Astrocyte (in vitro differentiated cells and primary cell): ENCODE measurements around the gene MDM1. TPM values are rescaled to one million over a fixed set of nuclear protein-coding genes. Genes with fewer than 3 reads are reported as not detected.

Source experiments
- DNase-seq: peaks from one replicate; pipeline ENCODE4 v3.0.0-alpha.2; 2010; ENCODE audit warnings: low read depth
- FAIRE-seq: peaks from 2 replicates; lab custom pipeline; 2011; peaks lifted over from hg19 to GRCh38; lab: Jason Lieb, UNC
- H2AFZ ChIP-seq: 2 replicates; pipeline ENCODE4 v1.6.0; 2012; ENCODE audit warnings: low read depth, low read length, inconsistent platforms
- H3K27ac ChIP-seq: 2 replicates; pipeline ENCODE4 v1.5.1; 2011; ENCODE audit warnings: low read depth, low read length, inconsistent platforms
- H3K27me3 ChIP-seq: 2 replicates; pipeline ENCODE4 v1.6.0; 2011; ENCODE audit warnings: low read length, inconsistent platforms; ENCODE audit not compliant: insufficient read depth
- H3K36me3 ChIP-seq: 2 replicates; pipeline ENCODE4 v1.5.1; 2011; ENCODE audit warnings: low read length, inconsistent platforms; ENCODE audit not compliant: insufficient read depth
- H3K4me1 ChIP-seq: 2 replicates; pipeline ENCODE4 v1.5.1; 2011; ENCODE audit warnings: low read length, inconsistent platforms; ENCODE audit not compliant: insufficient read depth
- H3K4me2 ChIP-seq: 2 replicates; pipeline ENCODE4 v1.6.0; 2012; ENCODE audit warnings: low read length, inconsistent platforms
- H3K4me3 ChIP-seq: 2 replicates; pipeline ENCODE4 v1.5.1; 2011; ENCODE audit warnings: low read depth, mild to moderate bottlenecking, low read length, inconsistent platforms; ENCODE audit not compliant: insufficient read depth
- H3K79me2 ChIP-seq: 2 replicates; pipeline ENCODE4 v1.6.0; 2012; ENCODE audit warnings: mild to moderate bottlenecking, low read length, inconsistent platforms; ENCODE audit not compliant: insufficient read depth
- H3K9ac ChIP-seq: 2 replicates; pipeline ENCODE4 v1.6.0; 2012; ENCODE audit warnings: mild to moderate bottlenecking, low read length, inconsistent platforms
- H3K9me3 ChIP-seq: 2 replicates; pipeline ENCODE4 v1.5.1; 2012; ENCODE audit warnings: low read depth, mild to moderate bottlenecking, low read length, inconsistent platforms; ENCODE audit not compliant: insufficient read depth
- H4K20me1 ChIP-seq: 2 replicates; pipeline ENCODE4 v1.6.0; 2012; ENCODE audit warnings: low read length, inconsistent platforms; ENCODE audit not compliant: insufficient read depth
- H3K27ac Mint-ChIP-seq: one replicate; pipeline ENCODE4 v1.8.0; 2021; ENCODE audit warnings: mild to moderate bottlenecking, mixed read lengths; ENCODE audit not compliant: unreplicated experiment
- H3K27me3 Mint-ChIP-seq: one replicate; pipeline ENCODE4 v1.8.0; 2021; ENCODE audit warnings: low read depth, mixed read lengths; ENCODE audit not compliant: unreplicated experiment
- H3K36me3 Mint-ChIP-seq: one replicate; pipeline ENCODE4 v1.8.0; 2021; ENCODE audit warnings: low read depth, mixed read lengths; ENCODE audit not compliant: unreplicated experiment
- H3K4me1 Mint-ChIP-seq: one replicate; pipeline ENCODE4 v1.8.0; 2021; ENCODE audit warnings: low read depth, mixed read lengths; ENCODE audit not compliant: unreplicated experiment
- H3K4me3 Mint-ChIP-seq: one replicate; pipeline ENCODE4 v1.8.0; 2021; ENCODE audit warnings: mild to moderate bottlenecking, moderate library complexity, mixed read lengths; ENCODE audit not compliant: unreplicated experiment
- H3K9me3 Mint-ChIP-seq: one replicate; pipeline ENCODE4 v1.8.0; 2021; ENCODE audit warnings: mild to moderate bottlenecking, mixed read lengths; ENCODE audit not compliant: unreplicated experiment
- EZH2 ChIP-seq: IDR thresholded peaks from 2 replicates; pipeline ENCODE4 v1.6.1; 2012; ENCODE audit warnings: mild to moderate bottlenecking, low read length, inconsistent platforms; ENCODE audit not compliant: insufficient read depth
- total RNA-seq: library from RNA; stranded (reverse); gene quantifications from 2 replicates; pipeline ENCODE4 v1.2.1, GENCODE V29; 2021
- TF ChIP-seq, protein P1 (sequence below): IDR thresholded peaks from 2 replicates; pipeline ENCODE4 v1.5.1; 2011; ENCODE audit warnings: low read depth, mild to moderate bottlenecking, inconsistent platforms, low read length, moderate library complexity; ENCODE audit not compliant: insufficient read depth

MDM1 gene
- total RNA-seq, 1 donor from 2014 or later = 10.8 TPM

DNA sequence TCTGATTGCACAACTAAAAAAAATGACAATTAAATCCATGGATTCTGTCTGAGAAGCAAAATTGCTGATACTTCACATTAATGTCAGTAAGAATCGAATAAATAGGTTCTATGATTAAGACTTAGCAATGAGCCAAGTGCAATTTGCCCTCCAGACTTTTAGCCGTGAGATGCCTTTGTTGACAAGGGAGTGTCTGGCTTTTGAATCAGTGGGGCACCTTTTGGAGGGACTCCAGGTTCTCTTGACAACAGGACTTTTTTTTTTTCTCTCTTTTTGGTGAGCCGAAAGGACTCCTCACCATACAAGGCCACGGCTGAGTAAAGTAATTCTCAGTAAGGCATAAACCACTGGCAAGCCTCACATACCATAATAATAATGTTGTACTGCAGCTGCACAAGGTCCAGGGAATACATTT lies 4.7 kb upstream of the MDM1 start:
- H3K79me2 ChIP-seq = no peaks in the 10 kb centered on the region
- no peaks in the 10 kb centered on the region for H3K27me3 Mint-ChIP-seq
- FAIRE-seq (no peak), DNase-seq (no peak)
- TF ChIP-seq, protein P1, sequence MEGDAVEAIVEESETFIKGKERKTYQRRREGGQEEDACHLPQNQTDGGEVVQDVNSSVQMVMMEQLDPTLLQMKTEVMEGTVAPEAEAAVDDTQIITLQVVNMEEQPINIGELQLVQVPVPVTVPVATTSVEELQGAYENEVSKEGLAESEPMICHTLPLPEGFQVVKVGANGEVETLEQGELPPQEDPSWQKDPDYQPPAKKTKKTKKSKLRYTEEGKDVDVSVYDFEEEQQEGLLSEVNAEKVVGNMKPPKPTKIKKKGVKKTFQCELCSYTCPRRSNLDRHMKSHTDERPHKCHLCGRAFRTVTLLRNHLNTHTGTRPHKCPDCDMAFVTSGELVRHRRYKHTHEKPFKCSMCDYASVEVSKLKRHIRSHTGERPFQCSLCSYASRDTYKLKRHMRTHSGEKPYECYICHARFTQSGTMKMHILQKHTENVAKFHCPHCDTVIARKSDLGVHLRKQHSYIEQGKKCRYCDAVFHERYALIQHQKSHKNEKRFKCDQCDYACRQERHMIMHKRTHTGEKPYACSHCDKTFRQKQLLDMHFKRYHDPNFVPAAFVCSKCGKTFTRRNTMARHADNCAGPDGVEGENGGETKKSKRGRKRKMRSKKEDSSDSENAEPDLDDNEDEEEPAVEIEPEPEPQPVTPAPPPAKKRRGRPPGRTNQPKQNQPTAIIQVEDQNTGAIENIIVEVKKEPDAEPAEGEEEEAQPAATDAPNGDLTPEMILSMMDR = no peak
- no peak for TF ChIP-seq EZH2
- no peak overlapping the region for H3K4me3 ChIP-seq
- H3K4me1 ChIP-seq = peaks cover 7% of the 10 kb centered on the region
- H3K4me1 Mint-ChIP-seq = peaks cover 8% of the 10 kb centered on the region
- H3K9ac ChIP-seq = no peak overlapping the region
- no peaks in the 10 kb centered on the region for H3K9me3 Mint-ChIP-seq
- no peak overlapping the region for H3K4me3 Mint-ChIP-seq
- H3K27ac Mint-ChIP-seq = no peak overlapping the region
- no peak overlapping the region for H3K4me2 ChIP-seq
- H4K20me1 ChIP-seq = no peaks in the 10 kb centered on the region
- no peaks in the 10 kb centered on the region for H3K9me3 ChIP-seq
- no peak overlapping the region for H3K27ac ChIP-seq
- H2AFZ ChIP-seq = no peak overlapping the region
- H3K36me3 Mint-ChIP-seq = no peaks in the 10 kb centered on the region
- peaks cover 2% of the 10 kb centered on the region for H3K27me3 ChIP-seq
- no peaks in the 10 kb centered on the region for H3K36me3 ChIP-seq

DNA sequence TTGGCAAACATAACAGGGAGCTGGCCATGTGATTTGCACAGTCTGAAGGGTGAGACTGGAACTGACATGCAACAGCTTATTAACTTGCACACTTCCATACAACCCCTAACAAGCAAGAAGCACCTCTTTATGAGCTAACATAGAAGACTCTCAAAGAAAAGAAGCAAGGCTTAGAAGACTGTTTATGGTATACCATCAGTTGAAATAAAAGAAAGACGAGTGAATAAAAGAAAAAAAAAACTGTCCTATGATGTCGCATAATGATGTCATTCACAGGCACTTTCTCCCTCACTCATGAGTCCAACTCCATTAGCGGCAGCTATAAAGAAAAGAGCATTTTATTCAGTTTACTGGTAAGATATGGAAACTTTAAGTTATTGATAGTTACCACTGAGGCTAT lies 3.3 kb upstream of the MDM1 start:
- no peak overlapping the region for H2AFZ ChIP-seq
- FAIRE-seq (no peak), DNase-seq (no peak)
- no peak overlapping the region for H3K4me2 ChIP-seq
- H3K9me3 Mint-ChIP-seq = no peaks in the 10 kb centered on the region
- H3K79me2 ChIP-seq = no peaks in the 10 kb centered on the region
- H4K20me1 ChIP-seq = no peaks in the 10 kb centered on the region
- H3K9ac ChIP-seq = no peak overlapping the region
- H3K27ac Mint-ChIP-seq = no peak overlapping the region
- no peak overlapping the region for H3K4me3 Mint-ChIP-seq
- H3K27me3 Mint-ChIP-seq = no peaks in the 10 kb centered on the region
- TF ChIP-seq EZH2 = no peak
- TF ChIP-seq, protein P1 = no peak
- H3K4me1 Mint-ChIP-seq = peaks cover 9% of the 10 kb centered on the region
- H3K36me3 Mint-ChIP-seq = no peaks in the 10 kb centered on the region
- no peaks in the 10 kb centered on the region for H3K9me3 ChIP-seq
- no peak overlapping the region for H3K27ac ChIP-seq
- H3K4me1 ChIP-seq = peaks cover 14% of the 10 kb centered on the region
- no peak overlapping the region for H3K4me3 ChIP-seq
- H3K27me3 ChIP-seq = no peaks in the 10 kb centered on the region
- H3K36me3 ChIP-seq = no peaks in the 10 kb centered on the region

DNA sequence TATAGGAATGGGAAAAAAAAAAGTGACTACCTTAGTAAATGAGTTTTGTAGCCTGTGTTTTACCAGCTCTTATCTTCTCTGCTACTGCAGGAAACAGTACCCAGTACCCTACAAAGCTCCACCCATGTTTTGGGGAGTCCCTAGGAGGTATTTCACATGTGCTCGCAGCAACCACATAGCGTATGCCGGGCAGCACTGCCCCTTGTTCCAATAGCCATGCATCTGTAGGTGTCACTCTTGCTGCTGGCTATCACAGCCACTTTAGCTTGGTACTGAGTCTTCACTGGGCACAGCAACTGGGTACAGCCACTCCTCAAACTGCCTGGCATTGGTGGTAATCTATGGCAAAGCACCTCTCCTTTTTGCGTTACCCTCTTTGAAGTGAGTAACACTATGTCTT lies 2.0 kb upstream of the MDM1 start:
- TF ChIP-seq, protein P1 = no peak
- TF ChIP-seq EZH2 = no peak
- H3K9ac ChIP-seq = no peak overlapping the region
- no peak for DNase-seq
- H2AFZ ChIP-seq = no peak overlapping the region
- no peak overlapping the region for H3K4me3 Mint-ChIP-seq
- H3K9me3 ChIP-seq = no peaks in the 10 kb centered on the region
- no peak overlapping the region for H3K4me2 ChIP-seq
- H3K36me3 ChIP-seq = no peaks in the 10 kb centered on the region
- FAIRE-seq = no peak
- H3K27ac Mint-ChIP-seq = no peak overlapping the region
- H3K79me2 ChIP-seq = no peaks in the 10 kb centered on the region
- no peak overlapping the region for H3K4me3 ChIP-seq
- H3K27ac ChIP-seq = no peak overlapping the region
- no peaks in the 10 kb centered on the region for H3K27me3 Mint-ChIP-seq
- peaks cover 8% of the 10 kb centered on the region for H3K4me1 Mint-ChIP-seq
- H3K9me3 Mint-ChIP-seq = no peaks in the 10 kb centered on the region
- no peaks in the 10 kb centered on the region for H3K36me3 Mint-ChIP-seq
- peaks cover 14% of the 10 kb centered on the region for H3K4me1 ChIP-seq
- H3K27me3 ChIP-seq = no peaks in the 10 kb centered on the region
- H4K20me1 ChIP-seq = no peaks in the 10 kb centered on the region
